Cardiac fibroblast (primary cell): ENCODE results near the gene IFIT5.
"Not testable (repeated sequence)": the region's sequence is repeated elsewhere in the genome, so short reads cannot be mapped to it uniquely, and the experiment has no call there.

Source experiments
- DNase-seq, 2 donors: peaks; one replicate each; pipeline versions ENCODE4 v3.0.0 to v3.0.0-alpha.2; 2010; ENCODE audit warnings: low read depth in 2 of 2
- H3K4me3 ChIP-seq, 2 donors: replicated peaks in 1 of 2; 1 replicate in 1 of 2; 2 replicates in 1 of 2; pipeline ENCODE4 v1.5.1; 2011; ENCODE audit warnings: low read depth in 2 of 2, low read length in 2 of 2, mild to moderate bottlenecking in 2 of 2, moderate library complexity in 1 of 2
- TF ChIP-seq, protein P1 (sequence below): IDR thresholded peaks from one replicate; pipeline ENCODE4 v1.5.1; 2011; ENCODE audit warnings: low read depth, mild to moderate bottlenecking, low read length, inconsistent platforms

Gene IFIT5

DNA sequence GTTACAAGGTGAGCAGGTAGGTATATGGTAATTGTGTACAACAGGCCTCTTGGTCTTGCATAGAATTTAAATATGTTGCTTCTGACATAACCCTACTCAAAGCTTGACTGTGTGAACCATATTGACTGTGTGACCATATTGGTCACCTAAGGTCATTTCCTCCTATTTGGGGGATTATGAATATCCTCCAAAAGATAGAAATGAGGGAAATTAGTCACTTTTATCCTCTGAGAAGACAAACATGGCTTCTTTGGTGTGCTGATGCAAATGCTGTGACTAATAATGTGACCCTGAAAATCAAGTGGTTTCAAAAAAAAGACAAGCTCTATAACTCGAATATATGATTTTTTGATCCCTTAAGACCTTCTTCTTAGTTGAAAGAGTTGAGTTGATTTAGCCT is 27.9 kb downstream of the IFIT5 start:
- TF ChIP-seq, protein P1, sequence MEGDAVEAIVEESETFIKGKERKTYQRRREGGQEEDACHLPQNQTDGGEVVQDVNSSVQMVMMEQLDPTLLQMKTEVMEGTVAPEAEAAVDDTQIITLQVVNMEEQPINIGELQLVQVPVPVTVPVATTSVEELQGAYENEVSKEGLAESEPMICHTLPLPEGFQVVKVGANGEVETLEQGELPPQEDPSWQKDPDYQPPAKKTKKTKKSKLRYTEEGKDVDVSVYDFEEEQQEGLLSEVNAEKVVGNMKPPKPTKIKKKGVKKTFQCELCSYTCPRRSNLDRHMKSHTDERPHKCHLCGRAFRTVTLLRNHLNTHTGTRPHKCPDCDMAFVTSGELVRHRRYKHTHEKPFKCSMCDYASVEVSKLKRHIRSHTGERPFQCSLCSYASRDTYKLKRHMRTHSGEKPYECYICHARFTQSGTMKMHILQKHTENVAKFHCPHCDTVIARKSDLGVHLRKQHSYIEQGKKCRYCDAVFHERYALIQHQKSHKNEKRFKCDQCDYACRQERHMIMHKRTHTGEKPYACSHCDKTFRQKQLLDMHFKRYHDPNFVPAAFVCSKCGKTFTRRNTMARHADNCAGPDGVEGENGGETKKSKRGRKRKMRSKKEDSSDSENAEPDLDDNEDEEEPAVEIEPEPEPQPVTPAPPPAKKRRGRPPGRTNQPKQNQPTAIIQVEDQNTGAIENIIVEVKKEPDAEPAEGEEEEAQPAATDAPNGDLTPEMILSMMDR, result no peak
- no peak for DNase-seq
- H3K4me3 ChIP-seq, result no peak overlapping the region

DNA sequence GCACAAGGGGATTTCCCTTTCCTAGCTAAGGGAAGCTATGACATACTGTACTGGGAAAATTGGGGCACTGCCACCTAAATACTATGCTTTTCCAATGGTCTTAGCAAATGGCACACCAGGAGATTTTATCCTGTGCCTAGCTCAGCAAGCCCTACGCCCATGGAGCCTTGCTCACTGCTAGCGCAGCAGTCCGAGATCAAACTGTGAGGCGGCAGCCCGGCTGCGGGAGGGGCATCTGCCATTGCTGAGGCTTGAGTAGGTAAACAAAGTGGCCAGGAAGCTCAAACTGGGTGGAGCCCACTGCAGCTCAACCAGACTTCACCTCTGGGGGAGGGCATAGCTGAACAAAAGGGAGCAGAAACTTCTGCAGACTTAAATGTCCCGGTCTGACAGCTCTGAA is 30.5 kb downstream of the IFIT5 start:
- H3K4me3 ChIP-seq, DNase-seq: not testable (repeated sequence)

DNA sequence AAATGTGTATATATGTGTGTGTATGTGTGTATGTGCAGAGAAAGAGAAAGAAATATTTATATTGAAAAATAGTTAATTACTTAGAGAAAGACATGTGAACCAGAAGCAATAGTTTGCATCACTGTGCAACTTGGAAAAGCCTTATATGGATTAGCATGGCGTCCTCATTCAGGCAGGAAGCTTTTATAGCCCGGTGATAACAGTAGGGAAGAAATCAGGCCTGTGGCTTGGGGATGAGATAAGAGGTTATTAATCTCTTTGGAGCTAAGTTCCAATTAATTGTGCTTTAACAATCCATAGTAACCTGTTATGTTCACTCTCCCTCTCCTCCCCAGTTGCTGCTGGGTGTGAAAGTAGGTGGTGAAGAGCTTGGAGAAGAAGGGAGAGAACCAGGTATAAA is 36.5 kb downstream of the IFIT5 start:
- no peak overlapping the region for H3K4me3 ChIP-seq
- TF ChIP-seq, protein P1, result no peak
- no peak for DNase-seq

DNA sequence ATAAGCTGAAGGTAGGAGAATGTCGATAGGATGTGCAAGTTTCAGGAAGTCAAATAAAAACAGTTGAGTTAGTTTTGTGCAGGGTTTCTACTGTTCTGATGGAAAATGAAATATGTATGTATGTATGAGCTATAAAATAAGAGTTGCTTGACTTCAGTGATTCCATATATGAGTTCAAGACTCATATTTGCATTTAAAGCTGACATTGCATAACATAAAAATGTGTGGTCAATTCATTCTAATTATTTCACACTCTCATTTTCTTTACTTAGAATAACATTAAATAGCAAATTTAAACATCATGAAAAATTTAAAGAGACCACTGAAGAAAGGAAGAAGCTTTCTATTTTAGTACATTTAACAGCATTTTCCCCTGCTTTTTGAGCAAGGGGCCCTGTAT is 37.8 kb downstream of the IFIT5 start:
- no peak for DNase-seq
- H3K4me3 ChIP-seq, result no peak overlapping the region
- TF ChIP-seq, protein P1, result no peak

- no peak overlapping the region for H3K4me3 ChIP-seq
- peak in 1 of 2 donors; percentile 27 for DNase-seq
- TF ChIP-seq, protein P1, result no peak
Observed at GRCh38 chr10:89454561-89455347, 40.4 kb downstream of the IFIT5 start.

GRCh38 chr10:89458291-89458690 is 43.9 kb downstream of the IFIT5 start:
- peak; percentile 82 to 83 for DNase-seq
- no peak overlapping the region for H3K4me3 ChIP-seq
- TF ChIP-seq, protein P1, result no peak

GRCh38 chr10:89458784-89459183 is 44.4 kb downstream of the IFIT5 start:
- H3K4me3 ChIP-seq, result no peak overlapping the region
- TF ChIP-seq, protein P1, result no peak
- DNase-seq, result peak; percentile 45 to 46
